HEK293T (cell line): ENCODE data around the gene STK38L.

Experiments used
- ARNT ChIP-seq: fragments of 450-650 bp; IDR thresholded peaks from 2 replicates; pipeline ENCODE4 v1.6.1; 2017; ENCODE audit warnings: mild to moderate bottlenecking
- BHLHE40 ChIP-seq: fragments of 450-650 bp; IDR thresholded peaks from 2 replicates; pipeline ENCODE4 v1.6.1; 2016; ENCODE audit warnings: mild to moderate bottlenecking, moderate library complexity, borderline replicate concordance
- CTBP1 ChIP-seq: fragments of 450-650 bp; IDR thresholded peaks from 2 replicates; pipeline ENCODE4 v1.6.1; 2016; ENCODE audit warnings: borderline replicate concordance
- FOXK2 ChIP-seq: fragments of 450-650 bp; IDR thresholded peaks from 2 replicates; pipeline ENCODE4 v1.6.1; 2016; ENCODE audit warnings: mild to moderate bottlenecking
- FOXM1 ChIP-seq: fragments of 450-650 bp; IDR thresholded peaks from 2 replicates; pipeline ENCODE4 v1.6.1; 2017; ENCODE audit warnings: mild to moderate bottlenecking, borderline replicate concordance
- HDGF ChIP-seq: fragments of 450-650 bp; IDR thresholded peaks from 2 replicates; pipeline ENCODE4 v1.6.1; 2017; ENCODE audit warnings: antibody characterized with exemption, borderline replicate concordance
- L3MBTL2 ChIP-seq: fragments of 450-650 bp; conservative IDR thresholded peaks from 2 replicates; pipeline ENCODE4 v1.6.1; 2016; ENCODE audit warnings: mild to moderate bottlenecking
- LEF1 ChIP-seq: fragments of 450-650 bp; IDR thresholded peaks from 2 replicates; pipeline ENCODE4 v1.6.1; 2017; ENCODE audit warnings: mild to moderate bottlenecking, borderline replicate concordance
- NFRKB ChIP-seq: fragments of 450-650 bp; IDR thresholded peaks from 2 replicates; pipeline ENCODE4 v1.6.1; 2016; ENCODE audit warnings: mild to moderate bottlenecking, moderate library complexity
- SP1 ChIP-seq: fragments of 450-650 bp; IDR thresholded peaks from 2 replicates; pipeline ENCODE4 v1.6.1; 2017
- SUZ12 ChIP-seq: fragments of 450-650 bp; IDR thresholded peaks from 2 replicates; pipeline ENCODE4 v1.6.1; 2016; ENCODE audit warnings: mild to moderate bottlenecking
- TARDBP ChIP-seq: fragments of 450-650 bp; IDR thresholded peaks from 2 replicates; pipeline ENCODE4 v1.6.1; 2016

- TF ChIP-seq ARNT (no peak), HDGF (no peak), FOXK2 (no peak), FOXM1 (no peak), NFRKB (no peak), BHLHE40 (no peak), SUZ12 (no peak), SP1 (no peak), TARDBP (peak; percentile 74; the same call in 1 of the 2 replicates), LEF1 (no peak), CTBP1 (no peak), L3MBTL2 (peak; percentile 72)
Observed at GRCh38 chr12:27243804-27244688, at the start of gene STK38L.
